Endothelial cell of umbilical vein (primary cell): ENCODE data around the gene CSMD2. TPM values are rescaled to one million over a fixed set of nuclear protein-coding genes. Genes with fewer than 3 reads are reported as not detected.

Source experiments
- BruUV-seq: library from RNA; stranded (reverse); fragments of 400-500 nt; replicated peaks from 2 replicates; lab custom pipeline; 2021; lab: Mats Ljungman, UMichigan
- CTCF ChIA-PET: fragments of 300-600, 350-600 bp; sonication (Branson Sonifier 250); formaldehyde crosslinking; loops from one replicate; lab custom pipeline; 2021; ENCODE audit warnings: antibody characterized with exemption, inconsistent platforms; lab: Charles Lee
- POLR2A ChIA-PET: fragments of 300-600, 350-600 bp; sonication (Branson Sonifier 250); formaldehyde crosslinking; loops from one replicate; lab custom pipeline; 2021; ENCODE audit warnings: antibody characterized with exemption, inconsistent platforms; lab: Charles Lee
- DNase-seq: peaks from one replicate; pipeline ENCODE4 v3.0.0-alpha.2; 2011; ENCODE audit warnings: low read depth, low spot score
- FAIRE-seq: peaks from 2 replicates; lab custom pipeline; 2011; peaks lifted over from hg19 to GRCh38; lab: Jason Lieb, UNC
- H2AFZ ChIP-seq: 2 replicates; pipeline ENCODE4 v1.6.0; 2012; ENCODE audit warnings: low read depth, low read length, control low read depth, inconsistent platforms
- H3K27ac ChIP-seq: 2 replicates; pipeline ENCODE4 v1.5.1; 2011; ENCODE audit warnings: low read depth, mild to moderate bottlenecking, control low read depth, low read length, moderate library complexity; ENCODE audit not compliant: insufficient read depth
- H3K27me3 ChIP-seq, 2 experiments: 2 replicates each; pipeline versions ENCODE4 v1.6.0 to v1.6.1; 2011; ENCODE audit warnings: low read length in 2 of 2, mixed read lengths in 1 of 2; ENCODE audit not compliant: control insufficient read depth in 2 of 2, insufficient read depth in 2 of 2
- H3K36me3 ChIP-seq, 2 experiments: 2 replicates in 1 of 2; 3 replicates in 1 of 2; pipeline ENCODE4 v1.5.1; 2011; ENCODE audit warnings: low read length in 2 of 2, mild to moderate bottlenecking in 1 of 2, moderate library complexity in 1 of 2; ENCODE audit not compliant: control insufficient read depth in 2 of 2, insufficient read depth in 2 of 2; ENCODE audit errors: extremely low read depth in 1 of 2
- H3K4me1 ChIP-seq: 3 replicates; pipeline ENCODE4 v1.5.1; 2011; ENCODE audit warnings: mild to moderate bottlenecking, low read length; ENCODE audit not compliant: control insufficient read depth, insufficient read depth; ENCODE audit errors: extremely low read depth
- H3K4me2 ChIP-seq: 2 replicates; pipeline ENCODE4 v1.6.1; 2011; ENCODE audit warnings: low read length, control low read depth, mixed read lengths; ENCODE audit not compliant: insufficient read depth
- H3K4me3 ChIP-seq, 3 experiments: fragments of 200-600 bp in 1 of 3; sonication (generic), shearing (Covaris generic) in 1 of 3; replicated peaks in 1 of 3; 2 replicates each; pipeline ENCODE4 v1.5.1; 2011 to 2016; ENCODE audit warnings: control low read depth in 3 of 3, low read length in 3 of 3, mild to moderate bottlenecking in 2 of 3, inconsistent platforms in 1 of 3, low read depth in 1 of 3, moderate library complexity in 1 of 3; ENCODE audit not compliant: insufficient read depth in 1 of 3
- H3K79me2 ChIP-seq: 2 replicates; pipeline ENCODE4 v1.6.0; 2012; ENCODE audit warnings: low read length, inconsistent platforms; ENCODE audit not compliant: control insufficient read depth, insufficient read depth
- H3K9ac ChIP-seq: replicated peaks from 2 replicates; pipeline ENCODE3; 2011; ENCODE audit warnings: low read length, control low read depth; ENCODE audit not compliant: insufficient read depth; ENCODE audit errors: extremely low read depth
- H3K9me1 ChIP-seq: replicated peaks from 3 replicates; pipeline ENCODE4 v1.6.0; 2011; ENCODE audit warnings: mild to moderate bottlenecking, low read length; ENCODE audit not compliant: control insufficient read depth, insufficient read depth; ENCODE audit errors: extremely low read depth
- H3K9me3 ChIP-seq: replicated peaks from 2 replicates; pipeline ENCODE4 v1.5.1; 2012; ENCODE audit warnings: low read length, inconsistent platforms; ENCODE audit not compliant: control insufficient read depth, insufficient read depth
- H4K20me1 ChIP-seq: replicated peaks from 2 replicates; pipeline ENCODE3; 2011; ENCODE audit warnings: mild to moderate bottlenecking, low read length; ENCODE audit not compliant: control insufficient read depth, insufficient read depth; ENCODE audit errors: extremely low read depth
- EZH2 ChIP-seq: IDR thresholded peaks from 2 replicates; pipeline ENCODE4 v1.6.1; 2012; ENCODE audit warnings: borderline replicate concordance, low read depth, mild to moderate bottlenecking, moderate library complexity, low read length, inconsistent platforms; ENCODE audit not compliant: severe bottlenecking
- FOS ChIP-seq: IDR thresholded peaks from 2 replicates; pipeline ENCODE4 v1.6.1; 2011; ENCODE audit warnings: mild to moderate bottlenecking, low read length, moderate library complexity, borderline replicate concordance; ENCODE audit not compliant: insufficient read depth
- GATA2 ChIP-seq: IDR thresholded peaks from 2 replicates; pipeline ENCODE4 v1.7.0; 2011; ENCODE audit warnings: low read depth, mild to moderate bottlenecking, moderate library complexity, mixed read lengths, low read length; ENCODE audit not compliant: insufficient read length, insufficient read depth
- JUN ChIP-seq: IDR thresholded peaks from 2 replicates; pipeline ENCODE4 v1.6.1; 2011; ENCODE audit warnings: borderline replicate concordance, low read depth; ENCODE audit not compliant: insufficient read length, insufficient read depth
- MYC ChIP-seq: IDR thresholded peaks from one replicate; pipeline ENCODE4 v1.6.1; 2011; ENCODE audit warnings: mild to moderate bottlenecking, low read depth, low read length
- POLR2A ChIP-seq: IDR thresholded peaks from 2 replicates; pipeline ENCODE4 v1.6.1; 2012; ENCODE audit warnings: low read depth, mild to moderate bottlenecking, control low read depth, low read length
- POLR2AphosphoS5 ChIP-seq: IDR thresholded peaks from 2 replicates; pipeline ENCODE4 v1.6.1; 2012; ENCODE audit warnings: low read depth, mild to moderate bottlenecking, control low read depth, low read length, moderate library complexity; ENCODE audit not compliant: insufficient read depth
- dilution Hi-C: fragments of 300-500 bp; cut with MboI; formaldehyde crosslinking; loops from one replicate; pipeline ENCODE4 v1.15.0; 2019; ENCODE audit warnings: low sequenced_read_pairs; ENCODE audit not compliant: extremely low pct_ligation_motif_present
- intact Hi-C: fragments of 100-400 bp; cut with micrococcal nuclease; formaldehyde crosslinking; loops from one replicate; pipeline ENCODE4 v1.10.0; 2022
- polyA plus RNA-seq, 4 experiments: library from polyadenylated mRNA; depleted of rRNA in 3 of 4; stranded (reverse) in 3 of 4; unstranded in 1 of 4; fragments of >200 nt; gene quantifications; 2 replicates each; pipeline versions ENCODE4 v1.2.1 to v1.2.3, GENCODE V29; 2011 to 2012; ENCODE audit warnings: missing spikeins in 1 of 4
- total RNA-seq: library from RNA; stranded (reverse); gene quantifications from 2 replicates; pipeline ENCODE4 v1.2.3, GENCODE V29; 2021
- TF ChIP-seq, protein P1 (sequence below): IDR thresholded peaks from 2 replicates; pipeline ENCODE4 v1.6.1; 2011; ENCODE audit not compliant: insufficient read depth, insufficient read length
- TF ChIP-seq, protein P2 (sequence below), 2 donors: IDR thresholded peaks; 1 replicate in 1 of 2; 2 replicates in 1 of 2; pipeline ENCODE4 v1.5.1; 2011; ENCODE audit warnings: low read length in 2 of 2, mild to moderate bottlenecking in 2 of 2, moderate library complexity in 2 of 2, control low read depth in 1 of 2, inconsistent platforms in 1 of 2, low read depth in 1 of 2; ENCODE audit not compliant: insufficient read depth in 1 of 2; ENCODE audit errors: extremely low read depth in 1 of 2

CSMD2 gene
- total and polyA plus RNA-seq, 2 donors (not counting 3 experiments of a cell fraction or from before 2014, with no cell fraction given): under 0.01 TPM; not detected in 1

DNA sequence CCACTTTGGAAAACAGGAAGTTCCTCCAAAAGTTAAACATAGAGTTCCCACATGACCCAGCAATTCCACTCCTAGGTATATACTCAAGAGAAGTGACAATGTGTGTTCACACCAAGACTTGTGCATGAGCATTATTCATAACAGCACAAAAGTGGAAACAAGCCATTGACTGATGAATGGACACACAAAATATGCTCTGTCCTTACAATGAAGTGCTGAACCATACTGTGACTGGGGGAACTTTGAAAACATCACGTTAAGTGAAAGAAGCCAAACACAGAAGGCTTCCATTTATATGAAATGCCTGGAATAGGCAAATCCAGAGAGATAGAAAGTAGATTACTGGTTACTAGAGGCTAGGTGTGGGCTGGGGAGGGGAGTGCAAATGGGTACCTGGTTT, 542.3 kb downstream of the CSMD2 start:
- TF ChIP-seq FOS (no peak), POLR2A (no peak), POLR2AphosphoS5 (no peak), JUN (no peak), GATA2 (no peak), MYC (no peak), EZH2 (no peak)
- TF ChIP-seq, protein P1, sequence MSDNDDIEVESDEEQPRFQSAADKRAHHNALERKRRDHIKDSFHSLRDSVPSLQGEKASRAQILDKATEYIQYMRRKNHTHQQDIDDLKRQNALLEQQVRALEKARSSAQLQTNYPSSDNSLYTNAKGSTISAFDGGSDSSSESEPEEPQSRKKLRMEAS: no peak
- TF ChIP-seq, protein P2, sequence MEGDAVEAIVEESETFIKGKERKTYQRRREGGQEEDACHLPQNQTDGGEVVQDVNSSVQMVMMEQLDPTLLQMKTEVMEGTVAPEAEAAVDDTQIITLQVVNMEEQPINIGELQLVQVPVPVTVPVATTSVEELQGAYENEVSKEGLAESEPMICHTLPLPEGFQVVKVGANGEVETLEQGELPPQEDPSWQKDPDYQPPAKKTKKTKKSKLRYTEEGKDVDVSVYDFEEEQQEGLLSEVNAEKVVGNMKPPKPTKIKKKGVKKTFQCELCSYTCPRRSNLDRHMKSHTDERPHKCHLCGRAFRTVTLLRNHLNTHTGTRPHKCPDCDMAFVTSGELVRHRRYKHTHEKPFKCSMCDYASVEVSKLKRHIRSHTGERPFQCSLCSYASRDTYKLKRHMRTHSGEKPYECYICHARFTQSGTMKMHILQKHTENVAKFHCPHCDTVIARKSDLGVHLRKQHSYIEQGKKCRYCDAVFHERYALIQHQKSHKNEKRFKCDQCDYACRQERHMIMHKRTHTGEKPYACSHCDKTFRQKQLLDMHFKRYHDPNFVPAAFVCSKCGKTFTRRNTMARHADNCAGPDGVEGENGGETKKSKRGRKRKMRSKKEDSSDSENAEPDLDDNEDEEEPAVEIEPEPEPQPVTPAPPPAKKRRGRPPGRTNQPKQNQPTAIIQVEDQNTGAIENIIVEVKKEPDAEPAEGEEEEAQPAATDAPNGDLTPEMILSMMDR (IDR thresholded peaks at IDR 0.05; ENCODE audit: extremely low read depth in 1 of 2, insufficient read depth in 1 of 2, low read depth in 1 of 2, low read length in 2 of 2): no peak
- CTCF ChIA-PET: interaction anchor here (1.9 kb wide), 1 partner anchor 10 kb away, joined by 7 read pairs; no protein-coding TSS in a partner anchor
- BruUV-seq: no TSS peak
- POLR2A ChIA-PET: no interaction called here
- no peak overlapping the region for H3K4me3 ChIP-seq
- no peak overlapping the region for H3K4me2 ChIP-seq
- intact Hi-C loops: no loop called here
- dilution Hi-C loops: no loop called here
- no peak overlapping the region for H3K9ac ChIP-seq
- H3K27ac ChIP-seq: no peak overlapping the region
- H3K4me1 ChIP-seq: no peaks in the 10 kb centered on the region
- no peaks in the 10 kb centered on the region for H3K36me3 ChIP-seq
- no peaks in the 10 kb centered on the region for H4K20me1 ChIP-seq
- FAIRE-seq (no peak), DNase-seq (no peak)
- no peaks in the 10 kb centered on the region for H3K27me3 ChIP-seq
- H2AFZ ChIP-seq: no peak overlapping the region
- no peaks in the 10 kb centered on the region for H3K79me2 ChIP-seq
- H3K9me1 ChIP-seq: no peaks in the 10 kb centered on the region
- no peaks in the 10 kb centered on the region for H3K9me3 ChIP-seq
